GM19397 (cell line): ENCODE results near the gene RPS21.

Source experiments
- ATAC-seq: cut with Tn5 transposase; IDR thresholded peaks from one replicate; pipeline ENCODE4 v1.9.1; 2021; ENCODE audit warnings: mild to moderate bottlenecking, moderate library complexity; ENCODE audit not compliant: unreplicated experiment

RPS21 gene

DNA sequence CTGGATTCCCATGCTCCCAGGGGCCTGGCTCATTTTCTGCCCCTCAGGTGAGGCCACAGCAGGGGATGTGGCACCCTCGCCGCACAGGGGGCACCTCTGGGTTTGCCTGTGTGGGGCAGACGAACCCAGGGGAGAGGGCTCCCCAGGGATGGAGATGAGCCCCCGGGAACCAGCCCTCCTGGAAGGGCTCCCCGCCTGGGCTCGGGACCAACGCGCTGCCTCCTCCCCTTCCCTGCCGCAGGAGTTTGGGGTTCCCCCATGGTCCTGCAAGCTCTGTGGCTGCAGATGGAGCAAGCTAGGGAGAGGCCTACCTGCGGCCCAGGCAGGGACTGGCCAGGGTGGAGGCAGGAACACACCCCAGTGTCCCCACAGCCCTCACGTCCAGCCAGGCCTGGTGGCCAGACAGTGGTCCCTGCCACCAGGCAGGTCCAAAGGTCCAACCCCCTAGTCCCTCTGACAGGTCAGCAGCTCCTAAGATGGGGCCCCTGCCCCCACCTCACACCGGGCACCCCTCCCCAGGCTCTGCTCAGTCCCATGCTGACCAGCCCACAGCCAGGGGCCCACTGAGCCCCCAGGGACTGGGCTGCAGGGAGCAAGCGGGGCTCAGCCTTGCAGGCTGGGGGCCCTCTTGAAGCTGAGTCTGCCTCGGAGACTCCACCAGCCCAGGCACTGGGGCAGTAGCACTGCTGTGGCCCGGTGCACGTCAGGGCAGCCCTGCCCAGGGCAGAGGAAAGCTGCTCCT is 33.4 kb upstream of the RPS21 start:
- no peak for ATAC-seq

DNA sequence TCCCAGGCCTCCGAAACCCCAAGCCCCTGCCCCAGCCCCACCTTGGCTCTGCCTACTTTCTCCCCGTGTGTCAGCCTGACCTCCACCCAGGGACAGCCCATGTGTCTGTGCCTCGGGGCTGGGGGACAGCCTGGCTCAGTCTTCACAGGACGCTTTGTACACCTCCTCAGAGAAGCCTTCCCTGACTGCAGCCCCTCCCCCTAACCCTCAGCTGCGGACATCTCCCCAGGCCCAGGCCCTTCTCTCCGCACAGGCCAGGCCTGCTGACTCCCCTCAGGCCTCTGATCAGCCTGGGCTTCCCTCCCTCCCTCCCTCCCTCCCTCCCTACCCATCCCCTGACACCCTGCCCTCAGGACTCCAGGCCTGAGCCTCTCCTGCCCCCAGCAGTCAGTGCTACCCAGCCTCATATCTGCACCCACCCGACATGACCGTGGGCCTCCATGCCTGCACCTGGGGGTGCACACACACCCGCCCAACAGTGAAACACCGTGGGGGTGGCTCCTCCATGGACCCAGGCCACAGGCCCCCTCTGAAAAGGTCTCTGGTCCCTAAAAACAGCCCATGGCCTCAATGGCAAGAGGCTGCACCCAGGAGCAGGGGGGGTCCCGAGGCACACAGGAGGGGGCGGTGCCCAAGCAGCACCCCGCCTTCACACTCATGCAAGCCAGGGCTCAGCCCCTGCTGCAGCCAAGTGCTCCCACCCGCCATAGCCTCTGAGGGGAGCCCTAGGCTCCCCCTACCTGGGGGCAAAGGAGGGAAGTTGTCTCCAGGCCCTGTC is 32.7 kb upstream of the RPS21 start:
- no peak for ATAC-seq

DNA sequence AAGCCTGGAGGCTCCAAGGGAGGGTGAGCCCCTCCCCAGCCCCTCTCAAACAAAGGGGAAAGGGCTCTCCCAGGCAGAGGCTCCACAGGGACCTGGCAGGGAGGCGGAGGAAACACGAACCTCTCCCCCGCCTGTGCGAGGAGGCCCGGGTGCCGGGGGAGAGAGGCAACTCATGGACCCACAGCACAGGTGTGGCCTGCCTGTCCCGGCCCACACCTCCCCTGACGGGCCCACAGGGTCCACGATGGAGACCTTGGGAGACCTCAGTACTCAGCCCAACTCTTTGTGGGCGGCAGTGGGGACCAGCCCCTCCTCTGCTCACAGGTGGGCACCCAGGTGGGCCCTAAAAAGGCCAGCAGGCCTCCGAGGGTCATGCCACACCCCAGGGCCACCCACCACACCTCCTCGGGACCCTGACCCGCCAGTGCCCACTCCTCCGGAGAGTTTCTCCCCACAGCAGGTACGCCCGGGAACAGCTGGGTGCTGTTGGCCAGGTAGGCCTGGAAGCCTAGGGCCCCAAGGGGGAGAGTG is 32.0 kb upstream of the RPS21 start:
- no peak for ATAC-seq

DNA sequence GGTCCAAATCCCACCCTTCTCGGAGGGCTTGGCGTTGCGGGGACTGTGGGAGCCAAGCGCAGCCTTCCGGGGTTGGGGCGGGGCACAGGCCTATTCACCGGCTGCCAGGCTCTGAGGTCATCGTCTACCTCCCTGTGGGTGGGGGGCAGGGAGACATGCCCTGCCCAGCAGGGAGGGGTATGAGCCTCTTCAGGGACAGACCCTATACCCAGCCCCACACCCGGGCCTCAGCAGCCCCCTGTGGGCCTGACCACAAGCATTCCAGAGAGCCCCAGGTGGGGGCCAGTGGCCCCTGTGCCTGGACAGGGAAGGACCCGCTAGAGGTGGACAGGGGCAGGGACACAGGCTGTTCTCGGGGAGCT is 31.4 kb upstream of the RPS21 start:
- ATAC-seq, result no peak

DNA sequence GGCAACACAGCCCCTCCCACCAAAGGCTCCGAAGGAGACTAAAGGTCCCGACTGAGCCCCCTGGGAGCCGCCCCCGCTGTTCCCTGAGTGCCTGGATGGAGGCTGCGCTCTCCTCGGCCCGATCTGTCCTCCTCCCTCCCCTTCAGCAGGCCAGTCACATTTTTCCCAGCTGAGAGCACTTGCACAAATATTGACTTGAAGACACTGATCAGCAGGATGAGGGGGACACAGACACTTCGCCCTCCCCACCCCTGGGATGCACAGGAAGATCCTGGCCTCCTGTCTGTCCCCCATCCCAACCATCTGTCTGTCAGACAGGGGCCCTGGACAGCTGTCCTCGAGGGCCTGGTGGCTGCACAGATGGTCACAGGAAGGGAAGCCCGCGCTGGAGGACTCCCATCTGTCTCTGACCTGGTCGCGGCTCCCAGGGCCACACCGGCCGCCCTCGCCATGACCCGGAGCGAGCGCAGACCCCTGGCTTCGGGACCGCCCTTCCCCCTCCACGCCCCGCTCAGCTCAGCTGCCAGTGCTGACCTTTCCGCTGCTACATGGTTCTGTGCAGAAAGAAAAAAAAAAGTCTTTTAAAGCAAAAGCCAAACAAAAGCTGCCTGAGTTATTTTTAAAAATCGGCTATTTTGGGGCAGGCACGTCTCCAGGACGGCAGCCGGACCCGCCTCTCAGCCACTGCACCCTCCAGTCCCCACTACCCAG is 30.9 kb upstream of the RPS21 start:
- no peak for ATAC-seq

DNA sequence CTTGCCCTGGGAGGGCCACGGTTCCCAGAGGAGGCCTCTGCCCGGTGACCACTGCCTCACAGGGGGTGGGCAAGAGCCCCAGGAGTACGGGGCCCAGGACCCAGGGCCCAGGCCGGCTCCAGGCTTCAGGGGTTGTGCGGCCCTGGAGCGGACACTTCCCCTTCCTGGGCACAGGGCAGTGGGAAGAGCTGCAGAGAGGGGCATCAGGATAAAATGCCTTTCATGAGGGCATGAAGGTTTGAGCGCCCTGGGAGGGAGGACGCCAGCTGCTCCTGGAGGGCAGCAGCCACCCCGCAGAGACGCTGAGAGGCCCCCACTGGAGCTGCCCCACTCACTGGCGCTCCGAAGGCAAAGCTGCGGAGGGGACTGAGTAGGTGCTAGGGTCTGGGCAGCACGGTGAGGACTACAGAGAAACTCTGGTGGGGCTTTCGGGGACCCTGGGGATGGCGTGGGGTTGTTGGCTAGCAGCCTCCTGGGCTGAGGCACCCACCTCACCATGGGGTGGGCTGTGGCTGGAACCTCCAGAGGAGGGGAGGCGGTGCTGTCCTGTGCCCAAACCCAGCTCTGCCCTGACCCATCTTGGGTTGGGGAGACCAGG is 30.2 kb upstream of the RPS21 start:
- no peak for ATAC-seq

DNA sequence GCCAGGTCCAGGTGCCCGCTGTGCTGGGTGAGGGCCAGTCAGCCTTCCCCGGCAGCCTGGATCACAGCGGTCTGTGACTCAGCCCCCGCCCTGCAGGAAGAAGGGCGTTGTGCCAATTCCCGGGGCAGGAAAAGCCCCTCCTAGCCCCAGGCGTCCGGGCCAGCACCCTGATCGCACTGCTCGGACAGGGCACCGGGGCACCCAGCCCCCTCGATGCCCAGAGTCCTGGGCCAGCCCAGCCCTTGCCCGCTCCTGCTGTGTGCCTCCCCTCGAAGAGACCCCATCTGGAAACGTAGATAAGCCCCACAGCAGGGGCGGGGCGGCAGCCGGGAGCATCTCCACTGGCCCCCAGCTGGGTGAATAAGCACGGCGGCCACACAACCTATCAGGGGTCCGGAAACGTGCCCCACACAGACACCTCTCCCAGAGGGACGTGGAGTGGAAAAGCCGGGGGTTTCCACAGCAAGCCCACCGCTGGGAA is 29.7 kb upstream of the RPS21 start:
- ATAC-seq, result no peak

DNA sequence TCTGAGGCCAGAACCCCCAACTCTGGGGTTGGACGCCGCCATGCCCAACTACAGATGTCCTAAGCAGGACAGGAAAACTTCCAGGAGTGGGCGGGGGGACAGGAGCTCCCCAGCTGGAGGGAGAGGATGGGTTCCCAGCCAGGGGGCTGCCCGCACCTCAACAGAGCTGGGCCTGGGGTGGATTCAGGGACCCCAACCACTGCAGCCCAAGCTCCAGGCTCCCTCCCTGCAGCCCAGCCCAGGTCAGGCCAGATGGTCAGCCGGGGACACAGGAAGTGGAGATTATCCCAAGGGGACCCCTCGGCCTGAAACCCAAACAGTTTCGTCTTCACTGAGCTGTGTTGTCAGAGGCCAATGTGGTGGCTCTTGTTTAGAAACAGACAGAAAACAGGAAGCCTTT is 29.2 kb upstream of the RPS21 start:
- ATAC-seq, result no peak

DNA sequence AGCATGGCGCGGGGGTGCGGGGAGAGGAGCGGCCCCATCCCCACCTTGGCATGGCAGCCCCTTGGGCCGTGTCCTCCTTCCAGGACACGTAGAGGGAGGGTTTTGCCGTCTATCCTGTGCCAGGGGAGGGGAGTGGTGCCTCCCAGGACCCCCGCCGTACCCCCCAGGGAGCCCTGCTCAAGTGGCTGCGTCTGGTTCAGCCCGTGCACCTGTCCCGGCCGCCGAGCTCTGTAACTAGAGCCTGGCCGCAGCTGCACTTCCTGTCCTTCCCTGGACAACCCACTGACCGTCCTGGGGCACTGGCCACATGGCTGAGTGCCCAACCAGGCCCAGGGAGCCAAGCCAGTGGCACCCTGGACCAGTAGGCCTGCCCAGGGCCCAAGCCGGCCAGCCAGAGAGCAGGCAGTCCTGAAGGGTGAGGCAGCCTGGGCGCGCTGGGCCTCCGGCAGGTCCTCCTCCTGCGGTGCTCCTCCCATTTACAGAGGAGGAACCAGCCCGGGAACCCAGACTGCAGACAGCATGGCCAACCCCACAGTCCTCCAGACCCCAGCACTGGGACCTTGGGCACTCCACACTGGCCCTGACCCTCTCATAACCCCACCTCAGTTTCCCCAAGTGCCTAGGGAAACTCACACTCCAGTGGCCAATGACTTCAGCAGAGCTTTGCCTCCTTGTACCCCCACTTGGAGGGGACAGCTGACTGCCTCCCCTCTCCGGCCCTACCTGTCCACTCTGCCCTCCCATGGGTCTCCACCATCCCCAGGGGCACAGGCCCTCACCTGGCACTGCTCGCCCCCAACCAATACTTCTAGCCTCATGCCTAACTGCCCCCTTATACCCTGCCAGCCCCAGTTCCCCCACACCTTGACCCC is 28.5 kb upstream of the RPS21 start:
- ATAC-seq, result no peak

DNA sequence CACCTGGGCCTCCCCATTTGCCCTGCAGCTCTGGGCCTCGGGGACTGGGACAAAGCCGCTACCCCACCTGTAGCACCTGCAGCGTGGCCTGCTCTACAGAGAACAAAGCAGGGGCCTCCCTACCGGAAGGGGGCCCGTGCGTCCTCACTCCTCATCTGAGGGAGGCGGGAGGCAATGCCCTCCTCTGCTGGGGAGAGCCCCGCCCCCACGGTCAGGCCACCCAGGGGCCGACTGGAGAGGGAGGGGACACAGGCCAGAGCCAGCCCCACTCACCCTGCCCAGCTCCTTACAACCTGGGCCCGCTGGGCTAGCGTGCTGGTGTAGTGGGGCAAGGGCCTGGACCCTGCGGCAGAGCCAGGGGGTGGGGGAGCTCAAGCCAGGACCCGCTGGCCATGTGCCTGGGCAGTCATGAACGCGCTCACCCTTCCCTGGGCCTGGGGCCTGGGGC is 27.8 kb upstream of the RPS21 start:
- ATAC-seq, result no peak

DNA sequence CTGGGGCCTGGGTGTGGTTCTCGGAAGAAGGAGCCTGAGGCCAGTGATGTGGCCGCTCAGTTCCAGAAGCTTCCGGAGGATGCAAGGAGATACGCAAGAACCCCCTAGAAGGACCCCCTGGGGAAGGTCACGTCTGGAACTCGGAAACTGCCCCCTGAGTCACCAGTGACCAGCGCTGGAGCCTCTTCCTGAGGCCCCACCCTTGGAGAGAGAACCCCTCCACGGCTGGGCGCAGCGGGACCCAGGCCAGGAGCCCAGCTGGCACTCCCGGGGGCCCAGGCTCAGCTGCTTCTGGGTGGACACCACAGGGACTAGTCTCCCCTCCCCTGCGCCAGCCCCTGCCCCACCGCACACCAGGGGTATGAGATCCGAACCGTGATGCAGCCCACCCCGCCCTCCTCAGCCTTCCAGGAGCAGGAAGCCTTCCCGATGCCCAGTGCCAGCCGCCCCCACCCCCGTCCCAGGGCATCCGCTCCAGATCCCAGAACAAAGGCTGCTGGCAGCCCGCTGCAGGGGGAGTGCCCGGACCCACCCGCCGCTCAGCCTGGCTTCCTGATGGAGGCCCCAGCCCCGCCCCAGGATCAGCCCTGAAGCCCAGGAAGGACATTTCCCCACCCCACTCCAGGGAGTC is 27.3 kb upstream of the RPS21 start:
- no peak for ATAC-seq

DNA sequence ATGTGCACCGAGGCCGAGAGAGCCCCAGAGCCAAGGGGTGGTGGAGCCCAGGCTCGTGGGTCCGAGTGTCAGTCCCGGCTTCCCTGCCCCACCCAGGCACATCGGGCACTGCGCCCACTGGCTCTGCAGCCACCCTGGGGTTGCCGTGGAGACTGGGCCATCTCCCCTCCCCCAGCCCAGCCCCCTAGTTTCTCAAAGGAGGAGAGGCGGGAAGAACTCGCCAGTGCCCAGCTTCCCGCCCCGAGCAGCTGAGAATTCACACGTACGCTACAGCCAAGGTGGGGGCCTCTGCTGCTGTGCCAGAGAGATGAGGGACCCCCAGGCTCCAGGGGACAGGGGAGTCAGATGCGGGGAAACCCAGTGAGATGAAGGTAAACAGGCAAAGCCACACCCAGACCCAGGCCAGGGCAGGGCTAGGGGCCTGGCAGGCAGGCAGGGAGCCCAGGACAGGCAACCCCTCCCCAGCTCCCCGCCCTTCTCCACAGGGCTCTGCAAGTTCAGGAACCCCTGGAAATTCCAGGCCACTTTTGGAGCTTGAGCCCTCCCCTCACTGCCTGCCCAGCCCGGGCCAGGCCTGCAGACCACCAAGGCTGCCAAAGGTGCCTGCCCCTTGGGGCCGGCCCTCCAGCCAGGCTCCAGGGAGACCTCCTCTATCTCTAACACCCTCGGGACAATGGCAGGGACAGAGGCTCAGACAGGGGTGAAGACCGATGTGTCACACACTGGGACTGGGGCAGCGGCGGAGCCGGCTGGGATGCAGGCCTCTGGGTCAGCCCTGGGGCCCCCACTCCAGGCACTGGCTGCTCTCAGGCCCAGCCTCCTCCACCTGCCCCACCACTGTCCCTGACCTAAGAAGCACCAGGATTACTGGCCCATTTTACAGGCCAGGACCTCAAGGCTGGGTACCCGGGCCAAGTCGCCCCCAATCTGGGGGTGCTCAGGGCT is 25.8 kb upstream of the RPS21 start:
- no peak for ATAC-seq

DNA sequence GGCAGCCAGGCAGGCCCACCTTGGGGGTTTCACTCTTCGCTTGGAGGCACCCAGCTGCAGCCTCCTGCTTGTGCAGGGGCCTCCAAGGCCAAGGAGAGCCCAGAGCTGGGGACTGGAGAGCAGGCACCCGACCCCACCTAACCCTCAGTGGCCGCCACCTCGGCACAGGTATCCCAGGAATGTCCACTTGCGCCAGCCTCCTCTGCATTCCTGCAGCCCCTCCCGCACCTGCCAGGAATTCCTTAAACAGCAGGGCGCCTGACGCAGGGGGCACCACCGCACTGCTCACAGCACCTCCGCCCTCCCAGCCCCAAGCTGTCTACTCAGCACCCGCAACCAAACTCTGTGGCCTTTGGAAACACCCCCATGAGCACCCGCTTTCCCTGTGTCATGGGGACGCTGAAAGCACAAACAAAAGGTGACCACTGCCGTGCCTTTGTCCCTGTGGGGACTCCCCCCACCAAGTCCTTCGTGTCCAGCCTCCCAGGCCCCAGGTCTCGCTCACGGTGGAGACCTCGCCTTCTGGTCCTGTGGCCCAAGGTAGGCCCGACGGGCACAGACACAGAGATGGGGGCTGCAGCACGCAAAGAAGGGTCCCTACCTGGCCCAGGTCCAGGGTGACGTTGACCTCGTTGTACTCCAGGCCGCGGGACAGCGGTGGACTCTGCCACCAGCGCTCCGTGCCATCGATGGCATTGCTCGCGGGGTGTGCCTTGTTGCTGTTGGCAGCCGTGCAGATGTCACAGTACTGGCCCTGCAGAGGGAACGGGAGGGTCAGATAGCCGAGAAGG is 24.9 kb upstream of the RPS21 start:
- ATAC-seq, result no peak

DNA sequence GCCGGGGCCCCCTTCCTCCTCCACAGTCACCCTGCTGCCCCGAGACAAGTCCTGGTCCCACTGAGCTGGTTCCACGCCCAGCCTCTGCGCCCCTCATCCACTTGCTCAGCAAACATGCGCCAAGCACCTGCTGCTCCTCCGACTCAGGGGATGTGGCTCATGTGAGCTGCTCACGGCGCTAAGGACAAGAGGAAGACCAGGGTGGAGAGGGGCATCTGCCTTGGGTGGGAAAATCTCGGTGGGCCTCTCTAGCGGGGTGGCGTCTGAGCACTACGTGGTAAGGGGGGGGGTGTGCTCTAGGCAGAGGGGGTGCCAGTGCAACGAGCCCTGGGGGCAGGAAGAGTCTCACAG is 24.3 kb upstream of the RPS21 start:
- no peak for ATAC-seq

DNA sequence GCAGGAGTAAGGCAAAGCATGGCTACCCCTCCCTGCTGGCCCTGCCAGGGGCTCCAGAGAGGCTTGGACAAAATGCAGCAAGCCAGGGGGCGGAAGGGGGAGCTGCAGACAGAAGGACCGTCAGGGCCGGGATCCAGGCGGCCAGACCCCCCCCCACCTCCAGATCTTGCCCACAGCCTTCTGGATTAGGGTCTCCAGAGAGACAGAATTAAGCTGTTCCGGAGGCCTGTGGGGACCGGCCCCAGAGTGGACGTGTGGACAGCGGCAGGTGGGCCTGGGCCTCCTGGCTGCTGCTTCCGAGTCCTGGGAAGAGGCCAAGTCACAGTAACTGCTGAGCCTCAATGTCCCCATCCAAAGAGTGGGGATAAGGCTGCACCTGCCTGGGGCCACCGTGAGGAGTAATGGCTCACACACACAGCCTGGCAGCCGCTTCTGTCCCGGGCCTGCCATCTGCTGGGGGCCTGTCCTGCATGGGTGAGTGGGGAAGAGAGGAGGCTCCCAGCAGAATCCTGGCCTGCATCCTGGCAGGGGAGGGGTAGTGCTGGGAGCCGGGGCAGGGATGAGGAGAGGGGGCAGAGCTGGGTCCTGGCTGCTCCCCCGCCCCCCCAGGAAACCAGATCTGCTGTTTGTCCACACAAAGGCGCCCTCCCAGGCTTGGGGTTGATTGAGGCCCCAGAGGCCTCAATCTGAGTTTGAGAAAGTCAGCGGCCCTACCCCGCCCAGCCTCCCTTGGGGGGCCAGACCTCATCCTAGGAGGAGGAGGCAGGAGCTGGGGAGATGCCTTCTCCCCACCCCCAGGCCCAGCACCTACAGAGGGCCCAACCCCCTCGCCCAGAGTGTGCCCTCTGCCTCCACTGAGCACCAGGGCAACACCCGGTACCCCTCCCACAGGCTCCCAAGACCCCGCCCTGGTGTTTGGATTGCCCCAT is 23.6 kb upstream of the RPS21 start:
- ATAC-seq, result no peak

DNA sequence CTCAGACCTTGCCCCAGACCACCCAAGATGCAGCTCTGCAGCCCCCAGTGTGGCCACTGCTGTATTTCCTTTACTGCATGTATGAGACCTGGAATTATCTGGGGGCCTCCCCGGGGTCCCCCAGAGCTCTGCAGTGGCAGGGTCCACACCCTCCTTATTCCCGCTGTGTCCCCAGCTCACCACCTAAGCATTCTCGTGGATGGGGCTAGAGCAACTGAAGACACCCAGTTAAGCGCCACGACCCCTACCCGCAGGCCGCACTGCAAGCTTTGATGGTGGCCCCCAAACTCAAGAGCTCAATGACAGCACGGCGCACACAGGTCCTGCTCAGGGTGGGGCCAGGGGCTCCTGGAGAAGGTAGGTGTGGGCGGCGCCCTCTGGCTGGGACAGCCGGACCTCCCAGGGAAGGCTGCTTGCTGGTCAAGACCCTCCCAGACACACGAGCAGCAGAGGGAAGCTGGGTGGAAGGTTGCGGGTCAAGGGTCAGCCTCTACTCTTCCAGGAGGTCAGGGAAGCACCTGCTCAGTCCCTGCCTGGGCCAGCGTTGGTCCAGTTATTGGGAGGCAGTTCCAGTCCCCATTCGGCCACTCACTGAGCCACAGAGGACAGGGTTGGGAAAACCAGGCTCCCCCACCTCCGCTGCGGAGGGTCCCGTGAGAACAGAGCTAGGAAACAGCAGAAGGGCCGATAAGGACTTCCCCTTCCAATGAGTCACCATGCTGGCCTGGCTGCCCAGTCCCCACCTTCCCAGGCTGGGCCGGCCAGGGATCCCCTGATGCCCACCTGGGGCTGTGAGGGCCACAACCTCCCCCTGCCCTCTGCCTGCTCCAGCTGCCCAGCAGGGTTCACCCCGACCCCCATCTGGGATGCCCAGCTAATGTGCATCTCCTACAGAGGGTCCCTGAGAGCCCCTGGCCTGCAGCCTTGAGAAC is 22.7 kb upstream of the RPS21 start:
- ATAC-seq, result no peak
